Measurements from ENCODE around the gene ATG5. TPM values are rescaled to one million over a fixed set of nuclear protein-coding genes. Genes with fewer than 3 reads are reported as not detected.

The ATG5 gene
- total and polyA plus RNA-seq, 2 experiments from 2014 or later: 31.6 to 48.2 TPM

DNA sequence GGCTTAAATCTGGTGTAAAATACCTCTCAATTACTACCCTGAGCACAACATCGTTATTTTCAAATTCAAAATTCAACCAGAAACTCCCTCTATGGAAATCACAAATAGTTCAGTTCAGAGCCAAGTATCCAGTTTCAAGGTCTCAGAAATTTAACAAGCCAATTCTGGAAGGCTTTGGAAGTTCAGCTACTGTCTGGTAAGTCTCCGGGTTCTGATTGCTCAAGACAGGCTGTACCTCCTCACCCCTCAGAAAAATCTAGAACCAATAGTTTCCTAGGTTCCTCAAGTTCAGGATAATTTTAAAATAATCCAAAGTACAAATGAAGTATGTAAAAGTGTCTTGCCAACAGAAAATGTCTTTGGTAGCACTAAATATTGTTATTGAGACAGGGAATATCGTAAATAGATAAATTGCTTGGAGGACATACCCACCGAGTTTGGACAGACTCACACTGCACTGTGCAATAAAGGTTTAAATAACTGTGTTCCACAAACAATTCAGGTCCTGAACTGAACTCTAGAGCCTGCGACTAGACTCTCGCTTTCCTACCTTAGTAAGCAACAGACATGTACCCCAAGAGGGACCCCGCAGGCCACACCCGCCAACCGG lies 729 bp downstream of the ATG5 start:
- Histone ChIP-seq H3F3A (replicated peaks; ENCODE audit: low read depth) (0 out of 2 replicates have a peak, but pooled peaks cover 3% of the 10 kb centered on the region), H3K9me2 (ENCODE audit: insufficient read depth) (no peaks in the 10 kb centered on the region; the same call in 1 of the 2 replicates), H3K4me3 (peak overlapping the region; percentile 88), H3K27me3 (ENCODE audit: insufficient read depth) (no peaks in the 10 kb centered on the region), H3K79me2 (replicated peaks; ENCODE audit: insufficient read depth) (peaks cover 52% of the 10 kb centered on the region), H3K27ac (ENCODE audit: low read depth) (peak overlapping the region; percentile 96), H3K36me3 (ENCODE audit: insufficient read depth) (no peaks in the 10 kb centered on the region), H3K4me2 (peak overlapping the region; percentile 89), H3K4me1 (ENCODE audit: insufficient read depth) (peaks cover 13% of the 10 kb centered on the region), H2AFZ (no peak overlapping the region; the same call in 1 of the 2 replicates), H4K20me1 (replicated peaks; ENCODE audit: insufficient read depth) (peaks cover 7% of the 10 kb centered on the region; the same call in 1 of the 2 replicates)
- H3K27me3 Mint-ChIP-seq (ENCODE audit: insufficient read depth, low read depth, poor library complexity): peaks cover 5% of the 10 kb centered on the region
- ATAC-seq (no peak), DNase-seq (ENCODE audit: low spot score) (no peak)
- peaks cover 16% of the 10 kb centered on the region for H3K4me1 Mint-ChIP-seq
- no peaks in the 10 kb centered on the region for H3K9me3 Mint-ChIP-seq
- TF ChIP-seq STAT1 (IDR thresholded peaks at IDR 0.05; ENCODE audit: unreplicated experiment): no peak
- no peak for TF ChIP-seq ETS1 (IDR thresholded peaks at IDR 0.05)
- no peak for TF ChIP-seq NANOG (IDR thresholded peaks at IDR 0.05; ENCODE audit: borderline replicate concordance)
- no peak for TF ChIP-seq JUNB (IDR thresholded peaks at IDR 0.05; ENCODE audit: unreplicated experiment)
- TF ChIP-seq EZH2 (IDR thresholded peaks at IDR 0.05; ENCODE audit: low read depth, unreplicated experiment): no peak
- no peak for TF ChIP-seq ZNF331 (CRISPR knock-in tag; IDR thresholded peaks at IDR 0.05; ENCODE audit: low read depth)
- no peak for TF ChIP-seq EZH2phosphoT487 (IDR thresholded peaks at IDR 0.05; ENCODE audit: unreplicated experiment)
- peak overlapping the region; percentile 89 for H3K4me3 Mint-ChIP-seq
- no peaks in the 10 kb centered on the region; the same call in 2 of the 3 replicates for H3K36me3 Mint-ChIP-seq (ENCODE audit: low read depth)
- peak overlapping the region; percentile 67 for H3K27ac Mint-ChIP-seq

DNA sequence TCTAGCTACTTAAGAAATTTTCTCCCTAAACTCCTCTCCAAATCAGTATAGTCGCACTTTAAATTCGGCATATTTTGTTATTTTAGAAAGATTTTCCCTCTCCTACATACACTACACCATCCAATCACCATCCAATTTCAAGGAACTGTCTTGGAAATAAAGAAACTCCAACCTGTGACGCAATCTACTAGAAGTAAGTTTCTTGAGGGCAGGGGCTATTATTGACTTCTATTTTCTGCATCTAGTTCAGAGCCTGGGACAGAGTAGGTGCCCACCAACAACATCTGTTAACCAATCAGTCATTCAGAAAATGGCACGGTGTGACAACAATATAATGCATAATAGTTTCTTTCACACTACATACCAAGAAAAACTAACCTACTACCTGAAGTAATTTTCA lies 3.6 kb downstream of the ATG5 start:
- H3K4me2 ChIP-seq: no peak overlapping the region
- no peak overlapping the region for H3K4me3 ChIP-seq
- H4K20me1 ChIP-seq (replicated peaks; ENCODE audit: insufficient read depth): peaks cover 18% of the 10 kb centered on the region
- H3K27me3 ChIP-seq (ENCODE audit: insufficient read depth): no peaks in the 10 kb centered on the region
- peaks cover 81% of the 10 kb centered on the region for H3K79me2 ChIP-seq (replicated peaks; ENCODE audit: insufficient read depth)
- Mint-ChIP-seq H3K27ac (no peak overlapping the region), H3K36me3 (ENCODE audit: low read depth) (no peaks in the 10 kb centered on the region; the same call in 2 of the 3 replicates), H3K9me3 (no peaks in the 10 kb centered on the region), H3K4me3 (no peak overlapping the region), H3K27me3 (ENCODE audit: insufficient read depth, low read depth, poor library complexity) (peaks cover 5% of the 10 kb centered on the region), H3K4me1 (peaks cover 16% of the 10 kb centered on the region)
- ATAC-seq (no peak), DNase-seq (ENCODE audit: low spot score) (no peak)
- 0 out of 2 replicates have a peak, but pooled peaks cover 3% of the 10 kb centered on the region for H3F3A ChIP-seq (replicated peaks; ENCODE audit: low read depth)
- no peaks in the 10 kb centered on the region for H3K9me2 ChIP-seq (ENCODE audit: insufficient read depth)
- TF ChIP-seq ETS1 (IDR thresholded peaks at IDR 0.05): no peak
- TF ChIP-seq STAT1 (IDR thresholded peaks at IDR 0.05; ENCODE audit: unreplicated experiment): no peak
- TF ChIP-seq NANOG (IDR thresholded peaks at IDR 0.05; ENCODE audit: borderline replicate concordance): no peak
- H3K36me3 ChIP-seq (ENCODE audit: insufficient read depth): no peaks in the 10 kb centered on the region
- H3K4me1 ChIP-seq (ENCODE audit: insufficient read depth): peaks cover 10% of the 10 kb centered on the region
- H3K27ac ChIP-seq (ENCODE audit: low read depth): no peak overlapping the region
- no peak overlapping the region for H2AFZ ChIP-seq
